HG03571 (cell line): ENCODE data around the gene PRTFDC1.

Source experiments
- ATAC-seq: cut with Tn5 transposase; IDR thresholded peaks from one replicate; pipeline ENCODE4 v1.9.1; 2021; ENCODE audit not compliant: unreplicated experiment

The PRTFDC1 gene

DNA sequence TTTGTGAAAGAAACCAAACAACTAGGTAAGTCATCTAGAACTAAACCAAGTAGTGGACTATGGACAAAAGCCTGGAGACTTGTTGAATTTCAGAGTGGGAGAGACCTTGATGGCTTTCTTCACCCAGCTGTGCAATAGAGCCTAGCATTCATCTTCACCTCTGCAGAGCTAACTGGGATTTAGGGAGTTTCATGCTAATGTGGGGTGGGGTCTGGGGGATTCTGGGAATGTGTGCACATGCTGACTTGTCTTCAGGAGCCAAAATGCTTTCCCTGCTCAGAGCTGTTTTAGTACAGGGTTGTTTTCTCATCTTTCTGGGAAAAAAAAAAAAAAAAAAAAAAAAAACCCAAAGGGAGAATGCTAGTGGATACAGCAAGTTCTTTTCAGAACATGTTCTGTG is 147.4 kb downstream of the PRTFDC1 start:
- no peak for ATAC-seq

DNA sequence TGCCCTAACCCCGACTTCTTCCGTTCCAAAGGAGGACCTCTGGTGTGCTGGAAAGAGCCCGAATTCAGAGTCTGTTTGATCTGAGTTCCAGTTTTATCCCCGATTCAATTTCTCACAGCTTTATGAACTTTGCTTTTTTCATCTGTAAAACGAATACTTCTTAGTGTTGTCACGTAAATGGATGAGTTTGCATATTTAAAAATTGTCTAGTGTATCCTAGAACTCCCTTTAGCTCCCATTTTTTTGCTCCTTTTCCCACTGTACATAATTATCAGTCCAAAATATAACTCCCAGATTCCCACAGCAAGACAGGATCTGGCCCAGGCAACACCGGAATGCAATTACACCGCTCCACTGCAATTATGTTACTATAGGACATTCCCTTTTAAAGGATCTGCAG is 148.0 kb downstream of the PRTFDC1 start:
- no peak for ATAC-seq

DNA sequence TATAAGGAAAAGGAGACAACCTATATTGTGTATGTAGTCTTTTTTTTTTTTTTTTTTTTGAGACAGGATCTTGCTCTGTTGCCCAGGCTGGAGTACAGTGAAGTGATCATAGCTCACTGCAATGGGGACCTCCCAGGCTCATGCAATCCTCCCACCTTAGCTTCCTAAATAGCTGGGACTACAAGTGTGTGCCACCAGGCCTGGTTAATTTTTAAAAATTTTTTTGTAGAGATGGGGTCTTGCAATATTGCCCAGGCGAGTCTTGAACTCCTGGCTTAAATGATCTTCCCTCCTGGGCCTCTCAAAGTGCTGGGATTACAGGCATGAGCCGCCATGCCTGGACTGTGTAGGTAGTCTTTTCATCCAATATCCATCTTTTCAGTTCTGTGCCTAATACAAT is 150.0 kb downstream of the PRTFDC1 start:
- no peak for ATAC-seq

DNA sequence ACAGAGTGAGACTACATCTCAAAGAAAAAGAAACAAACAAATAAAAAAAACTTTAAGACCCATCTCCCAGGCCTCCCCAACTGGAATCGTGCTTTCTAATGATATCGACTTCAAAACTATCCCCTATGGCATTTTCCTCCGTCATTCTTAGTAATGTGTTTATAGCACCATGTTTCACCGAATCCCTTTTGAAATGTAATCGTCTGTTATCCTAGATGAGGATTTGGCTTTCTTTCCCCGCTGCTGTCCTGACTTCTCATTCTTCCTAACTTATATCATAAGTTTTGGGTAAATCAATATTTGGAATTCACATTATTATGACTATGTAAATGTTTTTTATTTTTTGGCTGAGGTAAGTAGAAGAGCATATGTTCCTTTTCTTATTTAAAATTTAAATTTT is 151.5 kb downstream of the PRTFDC1 start:
- ATAC-seq = no peak
